ENCODE measurements around the gene MLLT1.

GRCh38 chr19:6198896-6199239 lies 80.9 kb downstream of the MLLT1 start:
- TF ChIP-seq HNF4A (conservative IDR thresholded peaks at IDR 0.05) (no peak), MAX (IDR thresholded peaks at IDR 0.05) (no peak), CTCF (IDR thresholded peaks at IDR 0.05; ENCODE audit: low read depth, low read length, missing input control) (no peak), RAD21 (IDR thresholded peaks at IDR 0.05) (no peak), REST (IDR thresholded peaks at IDR 0.05) (no peak), TAF1 (conservative IDR thresholded peaks at IDR 0.05) (no peak), ATF3 (IDR thresholded peaks at IDR 0.05) (no peak), JUND (IDR thresholded peaks at IDR 0.05) (no peak), GABPA (IDR thresholded peaks at IDR 0.05 in 1 of 2, conservative IDR thresholded peaks at IDR 0.05 in 1 of 2) (no peak), SP1 (IDR thresholded peaks at IDR 0.05) (no peak), FOXA2 (IDR thresholded peaks at IDR 0.05) (no peak)
